BJ (cell line): ENCODE results near the gene TRPT1. TPM values are rescaled to one million over a fixed set of nuclear protein-coding genes. Genes with fewer than 3 reads are reported as not detected.

ENCODE experiments used
- CTCF ChIA-PET: fragments of 350-600 bp; formaldehyde crosslinking; extraction: SDS; loops from one replicate; lab custom pipeline; 2021; ENCODE audit warnings: antibody characterized with exemption, inconsistent platforms; lab: Yijun Ruan, JAX
- POLR2A ChIA-PET: fragments of 300-600 bp; sonication (Branson Sonifier 250); formaldehyde crosslinking; extraction: SDS; loops from one replicate; lab custom pipeline; 2021; ENCODE audit warnings: antibody characterized with exemption; lab: Charles Lee
- DNase-seq: peaks from one replicate; pipeline ENCODE4 v3.0.0-alpha.2; 2011; ENCODE audit warnings: low read depth
- H3K27me3 ChIP-seq: 2 replicates; pipeline ENCODE4 v1.6.0; 2011; ENCODE audit warnings: low read length; ENCODE audit not compliant: control insufficient read depth, insufficient read depth
- H3K36me3 ChIP-seq: 2 replicates; pipeline ENCODE4 v1.5.1; 2011; ENCODE audit warnings: low read length; ENCODE audit not compliant: control insufficient read depth, insufficient read depth
- H3K4me3 ChIP-seq: 2 replicates; pipeline ENCODE4 v1.5.1; 2011; ENCODE audit warnings: low read depth, mild to moderate bottlenecking, control low read depth, low read length
- CTCF ChIP-seq: IDR thresholded peaks from 2 replicates; pipeline ENCODE4 v1.5.1; 2011; ENCODE audit warnings: low read depth, mild to moderate bottlenecking, control low read depth, inconsistent platforms, low read length, moderate library complexity; ENCODE audit not compliant: insufficient read depth
- polyA plus RNA-seq: library from polyadenylated mRNA; depleted of rRNA; stranded (reverse); fragments of >200 nt; gene quantifications from 2 replicates; pipeline ENCODE4 v1.2.3, GENCODE V29; 2011

Gene TRPT1
- polyA plus RNA-seq, 1 experiment, result 53.1 TPM

GRCh38 chr11:64208796-64209562, 17.0 kb downstream of the TRPT1 start:
- TF ChIP-seq CTCF, result no peak
- CTCF ChIA-PET, result interaction anchor here (0.7 to 16.6 kb wide), 6 partner anchors 17 to 94 kb away, joined by 3 to 229 read pairs (median 4); partner anchors contain the start of genes CATSPERZ, ESRRA, FKBP2 and NUDT22
- H3K36me3 ChIP-seq, result peaks cover 14% of the 10 kb centered on the region
- POLR2A ChIA-PET, result no interaction called here
- H3K27me3 ChIP-seq, result no peaks in the 10 kb centered on the region
- no peak for DNase-seq
- H3K4me3 ChIP-seq, result no peak overlapping the region

DNA sequence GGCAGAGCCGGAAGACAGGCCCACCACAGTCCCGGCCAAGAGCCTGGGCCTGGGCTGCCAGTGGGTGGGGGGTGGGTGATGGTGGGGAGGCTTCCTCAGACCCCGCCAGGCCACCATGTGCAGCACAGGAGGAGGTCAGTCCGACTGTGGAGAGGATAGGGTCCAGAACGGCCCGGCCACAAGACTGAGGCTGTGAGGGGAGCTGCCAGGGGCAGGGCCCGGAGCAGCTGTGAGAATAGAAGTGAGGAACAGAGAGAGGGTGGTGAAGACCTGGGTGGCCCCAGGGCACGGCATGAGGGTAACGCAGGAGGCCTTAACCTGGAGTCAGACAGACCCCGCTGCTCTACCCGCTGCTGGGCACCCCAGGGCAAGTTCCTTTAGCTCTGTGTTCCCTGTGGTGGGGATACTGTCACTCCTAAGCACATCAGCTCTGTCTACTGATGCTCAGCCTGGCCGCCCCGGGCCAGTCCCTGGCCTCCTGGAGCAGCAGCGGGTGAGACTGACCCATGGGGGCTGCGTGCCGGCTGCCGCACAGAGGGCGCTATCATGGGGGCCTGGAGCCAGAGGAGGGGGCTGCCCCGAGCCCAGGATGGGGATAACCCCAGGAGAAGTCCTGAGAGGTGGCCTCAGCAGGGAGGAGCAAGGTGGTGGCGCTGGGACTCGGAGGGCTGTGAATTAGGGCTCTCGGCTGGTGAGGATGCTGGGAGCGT, 17.7 kb downstream of the TRPT1 start:
- ChIA-PET CTCF (interaction anchor here (0.6 to 16.6 kb wide), 10 partner anchors 8 to 206 kb away, joined by 3 to 229 read pairs (median 4); partner anchors contain the start of genes CATSPERZ, ESRRA, FKBP2 and PLCB3), POLR2A (interaction anchor here (0.5 kb wide), 1 partner anchor 164 kb away, joined by 3 read pairs; no protein-coding TSS in a partner anchor)
- peaks cover 19% of the 10 kb centered on the region for H3K36me3 ChIP-seq
- H3K4me3 ChIP-seq, result no peak overlapping the region
- TF ChIP-seq CTCF, result no peak
- no peak for DNase-seq
- H3K27me3 ChIP-seq, result no peaks in the 10 kb centered on the region

DNA sequence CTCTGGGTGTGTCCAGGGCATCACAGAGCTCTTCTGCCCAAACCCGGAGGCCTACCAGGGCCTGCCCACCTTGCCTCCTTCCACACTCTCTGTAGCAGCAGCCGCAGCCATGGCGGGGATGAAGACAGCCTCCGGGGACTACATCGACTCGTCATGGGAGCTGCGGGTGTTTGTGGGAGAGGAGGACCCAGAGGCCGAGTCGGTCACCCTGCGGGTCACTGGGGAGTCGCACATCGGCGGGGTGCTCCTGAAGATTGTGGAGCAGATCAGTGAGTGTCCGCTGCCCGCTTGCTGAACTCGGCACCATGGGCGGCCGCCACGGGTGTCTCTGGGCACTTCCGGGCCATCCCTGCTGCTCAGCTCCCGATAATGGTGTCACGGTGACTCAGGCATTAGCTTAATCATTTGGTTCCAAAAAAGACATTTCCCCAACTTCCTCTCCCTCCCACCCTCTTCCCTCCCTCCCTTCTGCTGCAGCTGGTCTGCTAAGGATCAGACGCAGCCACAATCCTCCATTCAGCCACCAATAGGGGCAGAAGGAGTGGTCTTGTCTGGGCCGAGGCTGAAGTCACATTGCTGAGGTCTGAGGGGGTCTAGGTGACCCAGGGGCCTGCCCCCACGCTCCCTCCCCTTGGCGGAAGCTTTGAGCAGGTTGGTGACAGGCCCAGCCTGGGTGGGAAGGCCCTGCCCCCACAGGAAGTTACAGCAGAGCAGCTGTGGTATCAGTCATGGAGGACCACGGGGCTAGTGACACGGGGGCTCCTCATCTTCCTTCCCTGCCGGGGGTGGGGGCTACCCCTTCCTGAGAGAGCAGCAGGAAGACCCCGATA, 18.5 kb downstream of the TRPT1 start:
- DNase-seq, result peak; percentile 28
- Histone ChIP-seq H3K4me3 (no peak overlapping the region), H3K36me3 (peaks cover 21% of the 10 kb centered on the region), H3K27me3 (no peaks in the 10 kb centered on the region)
- no peak for TF ChIP-seq CTCF
- POLR2A ChIA-PET, result interaction anchor here (0.5 kb wide), 1 partner anchor 163 kb away, joined by 3 read pairs; no protein-coding TSS in a partner anchor
- CTCF ChIA-PET, result interaction anchor here (0.6 to 16.6 kb wide), 10 partner anchors 9 to 205 kb away, joined by 3 to 229 read pairs (median 8); partner anchors contain the start of genes CATSPERZ, ESRRA, FKBP2 and PLCB3

GRCh38 chr11:64206457-64207255, 19.3 kb downstream of the TRPT1 start, which contains the start of gene FERMT3:
FERMT3 (plus strand) TSS chr11:64206721; CDS start chr11:64207365, 644 bp downstream.
- DNase-seq, result no peak
- no peaks in the 10 kb centered on the region for H3K27me3 ChIP-seq
- ChIA-PET POLR2A (no interaction called here), CTCF (interaction anchor here (0.9 to 16.6 kb wide), 9 partner anchors 9 to 205 kb away, joined by 3 to 229 read pairs (median 12); partner anchors contain the start of genes CATSPERZ, ESRRA, PLCB3 and PPP1R14B)
- peaks cover 23% of the 10 kb centered on the region for H3K36me3 ChIP-seq
- TF ChIP-seq CTCF, result no peak
- no peak within 1 kb of the TSS for H3K4me3 ChIP-seq
